ACC112 (cell line): ENCODE data around the gene SPINT4.
A peak's percentile ranks its signal among the peaks of the same experiment; 100 is the strongest.
"Not testable (repeated sequence)": the region's sequence is repeated elsewhere in the genome, so short reads cannot be mapped to it uniquely, and the experiment has no call there.

ENCODE experiments used
- H2AFZ ChIP-seq: fragments of 200-600 bp; sonication (generic); one replicate; pipeline ENCODE4 v1.6.0; 2017; ENCODE audit warnings: antibody characterized with exemption, low read length; ENCODE audit not compliant: unreplicated experiment
- H3K27ac ChIP-seq: fragments of 200-600 bp; sonication (generic); 2 replicates; pipeline ENCODE4 v1.5.1; 2014; ENCODE audit warnings: low read depth, mild to moderate bottlenecking, antibody characterized with exemption, low read length, moderate library complexity
- H3K27me3 ChIP-seq: fragments of 200-600 bp; sonication (generic); 2 replicates; pipeline ENCODE4 v1.6.1; 2014; ENCODE audit warnings: mild to moderate bottlenecking, antibody characterized with exemption, low read length, moderate library complexity, mixed read lengths; ENCODE audit not compliant: insufficient read depth
- H3K36me3 ChIP-seq: fragments of 200-600 bp; sonication (generic); 2 replicates; pipeline ENCODE4 v1.6.1; 2016; ENCODE audit warnings: mild to moderate bottlenecking, antibody characterized with exemption, low read length, moderate library complexity, mixed read lengths; ENCODE audit not compliant: insufficient read depth
- H3K4me1 ChIP-seq: fragments of 200-600 bp; sonication (generic); one replicate; pipeline ENCODE4 v1.6.1; 2016; ENCODE audit warnings: low read length, mixed read lengths; ENCODE audit not compliant: insufficient read depth, unreplicated experiment, control insufficient read depth
- H3K4me3 ChIP-seq: fragments of 200-600 bp; sonication (generic); 2 replicates; pipeline ENCODE4 v1.5.1; 2014; ENCODE audit warnings: mild to moderate bottlenecking, low read depth, low read length
- H3K79me2 ChIP-seq: fragments of 200-600 bp; sonication (generic); one replicate; pipeline ENCODE4 v1.6.0; 2016; ENCODE audit warnings: low read length; ENCODE audit not compliant: control insufficient read depth, unreplicated experiment, insufficient read depth

The SPINT4 gene

DNA sequence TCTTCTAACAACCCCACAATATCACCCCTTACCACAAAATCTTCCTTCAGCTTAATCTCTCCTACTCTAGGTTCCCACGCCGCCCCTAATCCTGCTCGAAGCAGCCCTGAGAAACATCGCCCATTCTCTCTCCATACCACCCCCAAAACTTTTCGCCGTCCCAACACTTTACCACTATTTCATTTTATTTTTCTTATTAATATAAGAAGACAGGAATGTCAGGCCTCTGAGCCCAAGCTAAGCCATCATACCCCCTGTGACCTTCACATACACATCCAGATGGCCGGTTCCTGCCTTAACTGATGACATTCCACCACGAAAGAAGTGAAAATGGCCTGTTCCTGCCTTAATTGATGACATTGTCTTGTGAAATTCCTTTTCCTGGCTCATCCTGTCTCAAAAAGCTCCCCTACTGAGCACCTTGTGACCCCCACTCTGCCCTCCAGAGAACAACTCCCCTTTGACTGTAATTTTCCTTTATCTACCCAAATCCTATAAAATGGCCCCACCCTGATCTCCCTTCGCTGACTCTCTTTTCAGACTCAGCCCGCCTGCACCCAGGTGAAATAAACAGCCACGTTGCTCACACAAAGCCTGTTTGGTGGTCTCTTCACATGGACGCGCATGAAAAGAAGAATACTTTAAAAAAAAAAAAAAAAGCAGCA lies 42.6 kb downstream of the SPINT4 start:
- H3K27ac ChIP-seq, H3K4me3 ChIP-seq, H3K4me1 ChIP-seq, H2AFZ ChIP-seq, H3K36me3 ChIP-seq, H3K79me2 ChIP-seq, H3K27me3 ChIP-seq: not testable (repeated sequence)

DNA sequence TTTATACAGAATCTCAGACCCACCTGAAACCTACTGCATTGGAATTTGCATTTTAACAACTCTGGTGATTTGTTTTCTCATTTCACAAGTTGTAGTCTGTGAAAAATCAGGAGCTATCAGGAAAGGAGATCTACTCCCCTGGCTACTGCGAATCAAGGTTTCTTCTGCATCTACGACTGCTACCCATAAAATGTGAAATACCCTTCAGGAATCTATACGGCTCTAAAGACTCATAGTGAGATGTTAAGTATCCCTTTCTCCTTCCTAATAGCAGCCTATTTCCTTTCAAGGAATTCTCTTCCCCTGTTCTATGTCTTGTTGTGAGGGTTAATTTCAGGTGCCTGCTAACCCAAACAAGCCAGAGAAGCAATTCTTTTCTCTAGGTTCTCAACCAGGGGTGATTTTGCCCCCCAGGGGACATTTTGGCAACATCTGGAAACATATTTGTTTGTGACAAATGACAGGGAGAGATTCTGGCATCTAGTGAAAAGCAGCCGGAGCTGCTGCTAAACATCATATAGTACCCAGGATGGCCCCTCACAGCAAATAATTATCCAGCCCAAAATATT lies 43.2 kb downstream of the SPINT4 start:
- Histone ChIP-seq H3K79me2 (no peaks in the 10 kb centered on the region), H3K4me1 (no peaks in the 10 kb centered on the region)

DNA sequence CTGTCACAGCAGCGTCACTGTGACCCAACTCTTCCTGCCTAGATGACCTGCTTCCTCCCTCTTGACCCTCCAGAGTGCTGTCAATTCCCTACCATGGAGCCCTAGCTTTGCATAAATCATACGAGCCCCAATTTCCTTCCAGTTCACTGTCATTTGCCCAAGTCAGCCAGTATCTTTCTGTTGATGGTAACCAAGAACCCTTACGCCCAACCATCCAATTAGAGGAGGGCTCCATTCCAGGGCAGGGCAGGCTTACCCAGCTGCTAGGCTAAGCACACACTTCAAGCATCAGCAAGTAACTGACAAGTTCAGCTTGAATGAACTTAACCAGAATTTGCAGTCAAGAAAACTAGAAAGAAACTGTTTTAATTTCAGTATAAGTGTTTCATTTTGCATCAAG lies 43.8 kb downstream of the SPINT4 start:
- Histone ChIP-seq H3K36me3 (no peaks in the 10 kb centered on the region), H3K27me3 (no peaks in the 10 kb centered on the region), H3K4me1 (no peaks in the 10 kb centered on the region), H3K79me2 (no peaks in the 10 kb centered on the region), H3K4me3 (no peak overlapping the region), H2AFZ (no peak overlapping the region), H3K27ac (no peak overlapping the region)

More for the DNA sequence above, 43.2 kb downstream of the SPINT4 start:
- H3K27me3 ChIP-seq = no peaks in the 10 kb centered on the region
- no peaks in the 10 kb centered on the region for H3K36me3 ChIP-seq
- no peak overlapping the region for H2AFZ ChIP-seq
- H3K4me3 ChIP-seq = no peak overlapping the region
- H3K27ac ChIP-seq = no peak overlapping the region

DNA sequence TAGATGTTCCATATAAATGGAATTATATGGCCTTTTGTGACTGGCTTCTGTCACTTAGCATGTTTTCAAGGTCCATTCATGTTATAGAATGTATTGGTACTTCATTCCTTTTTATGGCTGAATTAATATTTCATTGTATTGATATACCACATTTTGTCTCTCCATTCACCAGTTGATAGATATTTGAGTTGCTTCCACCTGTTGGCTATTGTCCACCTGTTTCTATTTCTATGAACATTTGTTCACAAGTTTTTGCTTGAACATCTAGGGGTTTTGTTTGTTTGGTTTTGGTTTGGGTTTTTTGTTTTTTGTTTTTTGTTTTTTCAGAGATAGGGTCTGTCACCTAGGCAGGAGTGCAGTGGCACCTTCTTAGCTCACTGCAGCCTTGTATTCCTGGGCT lies 46.3 kb downstream of the SPINT4 start:
- H3K4me1 ChIP-seq = peaks cover 5% of the 10 kb centered on the region
- no peak overlapping the region for H3K27ac ChIP-seq
- no peak overlapping the region for H2AFZ ChIP-seq
- no peak overlapping the region for H3K4me3 ChIP-seq
- H3K79me2 ChIP-seq = no peaks in the 10 kb centered on the region
- H3K36me3 ChIP-seq = no peaks in the 10 kb centered on the region
- no peaks in the 10 kb centered on the region for H3K27me3 ChIP-seq

DNA sequence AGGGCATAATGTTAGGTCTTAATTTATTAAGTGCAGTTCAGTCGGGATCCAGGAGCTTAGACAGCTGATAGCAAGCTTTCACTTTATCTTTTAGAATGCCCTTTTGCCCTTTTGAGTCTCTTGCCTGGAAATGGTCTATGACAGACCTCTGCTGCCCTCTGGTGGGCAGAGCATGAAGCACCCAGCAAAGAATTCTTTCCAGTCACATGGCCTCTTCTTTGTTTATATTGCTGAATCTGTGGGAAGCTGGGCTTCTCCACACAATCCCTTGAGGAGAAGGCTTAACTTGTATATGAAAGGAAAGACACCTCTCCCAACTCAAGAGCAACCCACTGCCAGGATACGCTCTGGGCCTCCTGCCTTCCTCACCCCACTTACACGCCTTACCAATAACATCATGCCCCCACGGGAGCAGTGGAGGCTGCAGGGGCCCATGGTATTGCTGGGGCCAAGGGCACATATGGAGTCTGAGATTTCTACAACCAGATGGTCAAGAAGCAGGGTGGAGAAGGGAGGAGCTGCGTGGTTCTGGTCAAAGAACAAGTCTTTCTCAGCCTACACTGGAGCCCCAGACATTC lies 49.1 kb downstream of the SPINT4 start:
- no peaks in the 10 kb centered on the region for H3K79me2 ChIP-seq
- H3K27me3 ChIP-seq = no peaks in the 10 kb centered on the region
- H3K4me1 ChIP-seq = peaks cover 5% of the 10 kb centered on the region
- peak overlapping the region; percentile 63 for H2AFZ ChIP-seq
- H3K27ac ChIP-seq = no peak overlapping the region
- no peaks in the 10 kb centered on the region for H3K36me3 ChIP-seq
- H3K4me3 ChIP-seq = no peak overlapping the region

DNA sequence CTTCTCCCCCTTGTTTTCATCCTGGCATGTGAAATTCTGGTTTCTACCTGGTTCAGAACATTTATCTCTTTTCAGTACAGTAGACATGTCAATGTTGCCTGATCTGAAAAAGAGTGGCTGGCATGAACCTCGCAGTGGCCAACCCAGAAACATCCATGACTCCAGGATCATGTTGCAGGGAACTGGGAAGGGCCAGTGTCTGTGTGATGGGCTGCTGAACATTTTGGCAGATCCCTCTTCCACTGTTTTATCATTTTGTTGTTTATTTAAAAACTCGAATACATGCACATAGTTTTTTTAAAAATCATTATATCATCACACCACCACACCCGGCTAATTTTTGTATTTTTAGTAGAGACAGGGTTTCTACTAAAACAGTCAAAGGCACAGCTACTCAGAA lies 50.5 kb downstream of the SPINT4 start:
- Histone ChIP-seq H2AFZ (no peak overlapping the region), H3K4me3 (no peak overlapping the region)

DNA sequence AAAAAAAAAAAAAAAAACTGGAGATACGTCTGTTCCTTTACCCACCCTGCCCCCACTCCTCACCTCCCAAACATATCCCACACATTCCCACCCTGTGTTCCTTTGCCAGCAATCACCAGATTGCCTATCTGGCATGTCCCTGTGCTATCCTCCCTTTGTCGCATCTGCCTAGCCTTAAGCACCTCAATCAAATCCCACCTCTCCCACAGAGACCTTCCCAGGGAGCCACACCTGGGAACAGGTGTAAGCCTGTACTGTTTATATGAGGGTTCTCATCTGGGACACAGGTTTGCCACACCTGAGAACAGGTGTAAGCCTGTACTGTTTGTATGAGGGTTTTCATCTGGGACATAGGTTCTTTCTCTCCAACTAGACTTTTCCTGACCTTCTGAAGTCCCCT lies 52.8 kb downstream of the SPINT4 start:
- Histone ChIP-seq H3K36me3 (no peaks in the 10 kb centered on the region), H3K27me3 (no peaks in the 10 kb centered on the region), H2AFZ (no peak overlapping the region), H3K27ac (no peak overlapping the region), H3K79me2 (no peaks in the 10 kb centered on the region), H3K4me1 (peaks cover 24% of the 10 kb centered on the region), H3K4me3 (no peak overlapping the region)

More for the DNA sequence above, 50.5 kb downstream of the SPINT4 start:
- Histone ChIP-seq H3K27me3 (no peaks in the 10 kb centered on the region), H3K4me1 (peaks cover 5% of the 10 kb centered on the region), H3K79me2 (no peaks in the 10 kb centered on the region), H3K36me3 (no peaks in the 10 kb centered on the region), H3K27ac (no peak overlapping the region)

DNA sequence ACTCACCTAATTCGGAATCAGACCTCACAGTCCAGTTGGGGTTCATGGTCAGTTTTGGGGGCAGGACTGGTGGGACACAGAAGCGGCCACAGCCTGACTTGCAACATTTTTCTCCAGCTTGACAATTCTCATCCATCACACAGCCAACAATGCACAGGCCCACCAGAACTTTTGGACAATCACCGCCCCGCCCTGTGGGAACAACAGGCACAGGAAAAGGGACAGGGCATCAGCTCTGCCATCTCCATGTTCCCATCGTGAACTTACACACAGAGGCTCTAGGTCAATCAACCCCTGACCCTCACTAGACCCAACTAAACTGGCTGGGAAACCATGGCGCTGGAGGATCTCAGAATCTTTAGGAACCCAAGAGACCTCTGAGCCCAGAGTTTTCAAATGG lies 53.3 kb downstream of the SPINT4 start:
- Histone ChIP-seq H3K27me3 (no peaks in the 10 kb centered on the region), H3K36me3 (no peaks in the 10 kb centered on the region), H2AFZ (no peak overlapping the region), H3K4me1 (peaks cover 28% of the 10 kb centered on the region), H3K4me3 (no peak overlapping the region), H3K79me2 (no peaks in the 10 kb centered on the region), H3K27ac (no peak overlapping the region)
